ENCODE results near the gene OXER1.

GRCh38 chr2:42770288-42771131 lies 6.6 kb upstream of the OXER1 start:
- TF ChIP-seq CTCF (IDR thresholded peaks at IDR 0.05) (peak in 2 of 3 donors; percentile 12 to 30), POLR2A (IDR thresholded peaks at IDR 0.05) (no peak), EP300 (IDR thresholded peaks at IDR 0.05) (no peak)
